Heart right ventricle (tissue), 16 donors: ENCODE data around the gene DOCK10. TPM values are rescaled to one million over a fixed set of nuclear protein-coding genes. Genes with fewer than 3 reads are reported as not detected.
"Not testable (repeated sequence)": the region's sequence is repeated elsewhere in the genome, so short reads cannot be mapped to it uniquely, and the experiment has no call there.

Experiments
- ATAC-seq, 8 donors: fragments of 200-7000 bp; cut with Tn5 transposase; one replicate each; pipeline ENCODE4 v1.9.1; 2020; ENCODE audit warnings: mild to moderate bottlenecking in 8 of 8, moderate library complexity in 8 of 8, moderate number of reproducible peaks in 1 of 8
- DNase-seq, 2 donors: peaks; one replicate each; pipeline ENCODE4 v3.0.0-alpha.2; 2020
- H3K27ac ChIP-seq, 10 donors: fragments of 200-600 bp; sonication (generic) in 2 of 10; one replicate each; pipeline versions ENCODE4 v1.5.0 to v1.8.0; 2020 to 2022; ENCODE audit warnings: mild to moderate bottlenecking in 3 of 10
- H3K27me3 ChIP-seq, 7 donors: fragments of 200-600 bp; one replicate each; pipeline ENCODE4 v1.8.0; 2021 to 2022; ENCODE audit warnings: mild to moderate bottlenecking in 2 of 7
- H3K36me3 ChIP-seq, 9 donors: fragments of 200-600 bp; sonication (generic) in 1 of 9; one replicate each; pipeline versions ENCODE4 v1.5.0 to v1.8.0; 2020 to 2022; ENCODE audit warnings: mild to moderate bottlenecking in 2 of 9
- H3K4me1 ChIP-seq, 9 donors: fragments of 200-600 bp; sonication (generic) in 1 of 9; one replicate each; pipeline versions ENCODE4 v1.5.0 to v1.8.0; 2020 to 2022; ENCODE audit warnings: mild to moderate bottlenecking in 4 of 9
- H3K4me3 ChIP-seq, 10 donors: fragments of 200-600 bp; sonication (generic) in 2 of 10; one replicate each; pipeline versions ENCODE4 v1.5.0 to v1.8.0; 2020 to 2022; ENCODE audit warnings: mild to moderate bottlenecking in 7 of 10, moderate library complexity in 2 of 10
- H3K9me3 ChIP-seq, 11 donors: fragments of 200-600 bp in 10 of 11; sonication (generic) in 2 of 11; one replicate each; pipeline versions ENCODE4 v1.5.0 to v1.8.0; 2013 to 2022; ENCODE audit warnings: mild to moderate bottlenecking in 2 of 11, control low read depth in 1 of 11, moderate library complexity in 1 of 11
- CTCF ChIP-seq, 9 donors: fragments of 200-600 bp; sonication (generic) in 2 of 9; IDR thresholded peaks; one replicate each; pipeline versions ENCODE4 v1.5.0 to v1.8.0; 2021 to 2022; ENCODE audit warnings: antibody characterized with exemption in 9 of 9, mild to moderate bottlenecking in 5 of 9, moderate library complexity in 1 of 9
- WGBS, 2 donors: extraction: QIAGEN DNeasy Blood & Tissue Kit; methylation state at CpG; one replicate each; pipeline ENCODE4 v1.1.7; 2013; ENCODE audit warnings: inconsistent platforms in 1 of 2; 5-methylcytosine and 5-hydroxymethylcytosine counted together
- intact Hi-C, 10 donors: fragments of 100-400 bp; cut with DNase I; formaldehyde crosslinking; loops; one replicate each; pipeline versions ENCODE4 v1.11.1 to v1.14.2; 2022
- polyA plus RNA-seq, 2 donors: library from polyadenylated mRNA; stranded (reverse); fragments of 200-250 nt; gene quantifications; one replicate each; pipeline ENCODE4 v1.2.3, GENCODE V29; 2013
- total RNA-seq, 10 donors: library from RNA; stranded (reverse); fragmentation: NEBNext Ultra II Directional in 3 of 10; extraction: Animal tissue kit (Norgen Biotek cat#: 25700) in 3 of 10; gene quantifications; one replicate each; pipeline versions ENCODE4 v1.2.1 to v1.2.4, GENCODE V29; 2021 to 2023
- donor health status: Arrhythmogenic right ventricular cardiomyopathy.
- donor health status: ischemic (EF 13 %, LVEDD 7.1; RV severe dilation, severe dysfunction).
- donor health status: healthy with polysubstance abuse.
- donor health status: DM: no; HTN: yes; CAD: no.
- donor health status: DM: no; HTN: no; CAD: no.
- donor health status: ischemic (EF 25% LVEDD 6.9; RV normal size, moderate dysfunction).
- donor health status: ischemic (EF 25% LVEDD 5.7; RV mildly dilated, moderate dysfunction).
- donor health status: healthy.
- donor health status: DM: yes; HTN: yes; CAD: no.
- donor health status: Ischemic cardiomyopathy.
- donor health status: ischemic (EF 35%, LVEDD 5.7; RV mildly dilated, moderate dysfunction).
- donor health status: nonischemic (EF 11% LVEDD 7.7; RV severe dilation, severe dysfunction).
- donor health status: DM: yes; HTN: yes; CAD: no.
- donor health status: PGD.
- donor health status: ischemic (EF 29% LVEDD 5.4; RV normal size, mild dysfunction).
- donor health status: nonischemic (EF 23%, LVEDD 6.1; RV moderate dilation, normal function).

DOCK10 gene
- total and polyA plus RNA-seq, 12 donors = 0.77 to 18.9 (median 1.4) TPM

GRCh38 chr2:225064362-225064761 is 22.1 kb upstream of the DOCK10 start:
- ATAC-seq (no peak), DNase-seq (no peak)
- TF ChIP-seq CTCF (IDR thresholded peaks at IDR 0.05) = no peak
- Histone ChIP-seq H3K9me3 (peaks cover 0 to 16% (median 0%) of the 10 kb centered on the region in 11 donors), H3K27me3 (no peaks in the 10 kb centered on the region), H3K36me3 (no peaks in the 10 kb centered on the region), H3K27ac (no peak overlapping the region), H3K4me1 (no peaks in the 10 kb centered on the region), H3K4me3 (no peak overlapping the region)
- intact Hi-C loops = no loop called here
- 29 to 42% methylated on average over 2 of the region's 2 CpGs for WGBS, 2 donors

- WGBS, 2 donors = 89 to 90% methylated on average over 2 of the region's 2 CpGs
- H3K4me1 ChIP-seq = peaks cover 0 to 7% (median 0%) of the 10 kb centered on the region in 9 donors
- ATAC-seq (no peak), DNase-seq (no peak)
- H3K9me3 ChIP-seq = peaks cover 0 to 15% (median 0%) of the 10 kb centered on the region in 11 donors
- H3K27me3 ChIP-seq = no peaks in the 10 kb centered on the region
- H3K36me3 ChIP-seq = no peaks in the 10 kb centered on the region
- intact Hi-C loops = no loop called here
- H3K4me3 ChIP-seq = no peak overlapping the region
- TF ChIP-seq CTCF (IDR thresholded peaks at IDR 0.05) = no peak
- H3K27ac ChIP-seq = no peak overlapping the region
Observed at GRCh38 chr2:225056330-225057073, 14.2 kb upstream of the DOCK10 start.

- Histone ChIP-seq H3K27ac (no peak overlapping the region), H3K36me3 (no peaks in the 10 kb centered on the region), H3K4me1 (peaks cover 0 to 7% (median 0%) of the 10 kb centered on the region in 9 donors), H3K9me3 (peaks cover 0 to 15% (median 0%) of the 10 kb centered on the region in 11 donors), H3K4me3 (no peak overlapping the region), H3K27me3 (no peaks in the 10 kb centered on the region)
- DNase-seq (no peak), ATAC-seq (no peak)
- intact Hi-C loops = no loop called here
- 81 to 85% methylated on average over 1 of the region's 1 CpG for WGBS, 2 donors
- no peak for TF ChIP-seq CTCF (IDR thresholded peaks at IDR 0.05)
Observed at GRCh38 chr2:225055714-225056113, 13.4 kb upstream of the DOCK10 start.

DNA sequence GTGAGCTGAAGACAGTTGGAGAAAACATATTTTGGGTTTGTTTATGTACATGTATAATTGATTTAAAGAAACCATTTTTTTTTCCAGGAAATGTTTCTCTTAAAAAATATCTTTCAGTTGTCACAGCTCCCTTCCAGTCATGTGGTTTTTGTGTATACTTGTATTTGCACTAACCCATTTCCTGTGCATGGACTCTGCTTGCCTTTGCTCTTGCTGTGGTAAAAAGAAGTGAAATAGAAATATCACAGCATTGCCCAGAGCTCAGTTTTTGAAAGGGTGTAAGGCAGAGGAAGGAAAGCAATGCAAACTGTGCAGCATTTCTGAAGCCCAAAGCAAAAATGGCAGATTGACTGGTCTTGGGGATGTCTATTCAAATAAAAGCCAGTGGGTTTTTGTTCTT is 10.4 kb upstream of the DOCK10 start:
- TF ChIP-seq CTCF (IDR thresholded peaks at IDR 0.05) = no peak
- DNase-seq (no peak), ATAC-seq (no peak)
- intact Hi-C loops = no loop called here
- Histone ChIP-seq H3K27me3 (no peaks in the 10 kb centered on the region), H3K4me3 (no peak overlapping the region), H3K36me3 (no peaks in the 10 kb centered on the region), H3K4me1 (peaks cover 0 to 7% (median 0%) of the 10 kb centered on the region in 9 donors), H3K9me3 (no peaks in the 10 kb centered on the region), H3K27ac (peak overlapping the region in 1 of 10 donors; percentile 41)

DNA sequence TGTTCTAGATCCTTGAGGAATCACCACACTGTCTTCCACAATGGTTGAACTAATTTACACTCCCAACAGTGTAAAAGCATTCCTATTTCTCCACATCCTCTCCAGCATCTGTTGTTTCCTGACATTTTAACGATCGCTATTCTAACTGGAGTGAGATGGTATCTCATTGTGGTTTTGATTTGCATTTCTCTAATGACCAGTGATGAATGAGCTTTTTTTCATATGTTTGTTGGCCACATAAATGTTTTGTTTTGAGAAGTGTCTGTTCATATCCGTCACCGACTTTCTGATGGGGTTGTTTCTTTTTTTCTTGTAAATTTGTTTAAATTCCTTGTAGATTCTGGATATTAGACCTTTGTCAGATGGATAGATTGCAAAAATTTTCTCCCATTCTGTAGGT is 5.2 kb upstream of the DOCK10 start:
- H3K4me3 ChIP-seq, intact Hi-C loops, H3K4me1 ChIP-seq, H3K36me3 ChIP-seq, ATAC-seq, DNase-seq, H3K9me3 ChIP-seq, H3K27ac ChIP-seq: not testable (repeated sequence)
- 80 to 89% methylated on average over 4 of the region's 4 CpGs for WGBS, 2 donors
- peaks cover 0 to 32% (median 20%) of the 10 kb centered on the region in 7 donors for H3K27me3 ChIP-seq
